D721Med (cell line): ENCODE results near the gene THNSL1.
"Not testable (repeated sequence)": the region's sequence is repeated elsewhere in the genome, so short reads cannot be mapped to it uniquely, and the experiment has no call there.

ENCODE experiments used
- DNase-seq: peaks from one replicate; pipeline ENCODE4 v3.0.0; 2011; ENCODE audit warnings: low spot score; ENCODE audit not compliant: insufficient read length
- FAIRE-seq: peaks from 2 replicates; lab custom pipeline; 2011; peaks lifted over from hg19 to GRCh38; lab: Jason Lieb, UNC
- CTCF ChIP-seq: IDR thresholded peaks from 2 replicates; pipeline ENCODE4 v1.5.1; 2012; ENCODE audit warnings: mild to moderate bottlenecking, control low read depth; ENCODE audit not compliant: insufficient read depth; ENCODE audit errors: missing control alignments

THNSL1 gene

GRCh38 chr10:25016376-25017153 lies at the start of gene THNSL1:
THNSL1 (plus strand) TSS chr10:25016612; CDS start chr10:25023224, 6,612 bp downstream.
- peak; percentile 60 for DNase-seq
- no peak for TF ChIP-seq CTCF
- FAIRE-seq, result no peak

- no peak for TF ChIP-seq CTCF
- DNase-seq (no peak), FAIRE-seq (no peak)
Measured at GRCh38 chr10:24966962-24967481, 49.4 kb upstream of the THNSL1 start.

- FAIRE-seq (no peak), DNase-seq (no peak)
- TF ChIP-seq CTCF, result no peak
Measured at GRCh38 chr10:24968349-24968748, 48.1 kb upstream of the THNSL1 start.

GRCh38 chr10:24968951-24969350 lies 47.5 kb upstream of the THNSL1 start:
- not testable (repeated sequence) for FAIRE-seq, DNase-seq

GRCh38 chr10:24969841-24970281 lies 46.6 kb upstream of the THNSL1 start:
- DNase-seq, result no peak
- TF ChIP-seq CTCF, result no peak
- no peak for FAIRE-seq

GRCh38 chr10:24971374-24971773 lies 45.0 kb upstream of the THNSL1 start:
- TF ChIP-seq CTCF, result no peak
- FAIRE-seq (no peak), DNase-seq (no peak)

- no peak for TF ChIP-seq CTCF
- DNase-seq (no peak), FAIRE-seq (no peak)
Measured at GRCh38 chr10:24973163-24973562, 43.2 kb upstream of the THNSL1 start.
